Measurements from ENCODE around the gene ZNF511.
"Not testable (repeated sequence)": the region's sequence is repeated elsewhere in the genome, so short reads cannot be mapped to it uniquely, and the experiment has no call there.

ZNF511 gene

GRCh38 chr10:133316732-133317131 lies 8.0 kb downstream of the ZNF511 start:
- DNase-seq: no peak

- DNase-seq: peak; percentile 29
These were observed 9.9 kb downstream of the ZNF511 start for GRCh38 chr10:133318494-133319127.

DNA sequence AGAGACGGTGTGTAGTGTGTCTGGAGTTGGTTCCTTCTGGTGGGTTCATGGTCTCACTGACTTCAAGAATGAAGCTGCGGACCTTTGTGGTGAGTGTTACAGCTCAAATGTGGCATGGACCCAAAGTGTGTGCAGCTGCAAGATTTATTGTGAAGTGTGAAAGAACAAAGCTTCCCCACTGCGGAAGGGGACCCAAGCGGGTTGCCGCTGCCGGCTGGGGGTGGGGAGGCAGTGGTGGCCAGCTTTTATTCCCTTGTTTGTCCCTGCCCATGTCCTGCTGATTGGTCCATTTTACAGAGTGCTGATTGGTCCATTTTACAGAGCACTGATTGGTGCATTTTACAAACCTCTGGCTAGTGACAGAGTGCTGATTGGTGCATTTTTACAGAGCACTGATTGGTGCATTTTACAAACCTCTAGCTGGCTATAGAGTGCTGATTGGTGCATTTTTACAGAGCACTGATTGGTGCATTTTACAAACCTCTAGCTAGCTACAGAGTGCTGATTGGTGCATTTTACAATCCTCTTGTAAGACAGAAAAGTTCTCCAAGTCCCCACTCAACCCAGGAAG lies 12.2 kb downstream of the ZNF511 start:
- not testable (repeated sequence) for DNase-seq

GRCh38 chr10:133322064-133322709 lies 13.5 kb downstream of the ZNF511 start:
- DNase-seq: not testable (repeated sequence)

DNA sequence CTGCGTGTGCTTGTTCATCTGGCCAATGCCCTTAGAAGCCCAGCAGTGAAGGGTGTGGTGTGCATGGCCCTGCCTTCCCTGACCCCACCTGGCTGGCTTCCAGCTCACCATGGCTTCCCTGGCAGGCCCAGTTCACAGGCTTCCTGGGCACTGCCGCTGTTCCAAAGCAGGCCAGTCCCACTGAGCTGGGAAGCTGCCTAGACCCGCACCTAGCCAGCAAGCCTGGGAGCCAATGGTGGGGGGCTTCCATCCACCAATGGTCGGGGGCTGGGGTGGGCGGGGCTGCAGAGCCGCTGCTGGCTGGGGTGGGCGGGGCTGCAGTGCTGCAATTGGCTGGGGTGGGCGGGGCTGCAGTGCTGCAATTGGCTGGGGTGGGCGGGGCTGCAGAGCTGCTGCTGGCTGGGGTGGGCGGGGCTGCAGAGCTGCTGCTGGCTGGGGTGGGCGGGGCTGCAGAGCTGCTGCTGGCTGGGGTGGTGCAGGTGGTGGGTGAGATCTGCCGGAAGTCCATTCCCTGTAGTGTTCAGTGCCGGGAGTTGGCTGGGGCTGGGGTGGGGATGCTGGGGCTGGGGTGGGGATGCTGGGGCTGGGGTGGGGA lies 15.6 kb downstream of the ZNF511 start:
- DNase-seq: no peak

- DNase-seq: no peak
These were observed 16.1 kb downstream of the ZNF511 start for GRCh38 chr10:133324857-133325260.

DNA sequence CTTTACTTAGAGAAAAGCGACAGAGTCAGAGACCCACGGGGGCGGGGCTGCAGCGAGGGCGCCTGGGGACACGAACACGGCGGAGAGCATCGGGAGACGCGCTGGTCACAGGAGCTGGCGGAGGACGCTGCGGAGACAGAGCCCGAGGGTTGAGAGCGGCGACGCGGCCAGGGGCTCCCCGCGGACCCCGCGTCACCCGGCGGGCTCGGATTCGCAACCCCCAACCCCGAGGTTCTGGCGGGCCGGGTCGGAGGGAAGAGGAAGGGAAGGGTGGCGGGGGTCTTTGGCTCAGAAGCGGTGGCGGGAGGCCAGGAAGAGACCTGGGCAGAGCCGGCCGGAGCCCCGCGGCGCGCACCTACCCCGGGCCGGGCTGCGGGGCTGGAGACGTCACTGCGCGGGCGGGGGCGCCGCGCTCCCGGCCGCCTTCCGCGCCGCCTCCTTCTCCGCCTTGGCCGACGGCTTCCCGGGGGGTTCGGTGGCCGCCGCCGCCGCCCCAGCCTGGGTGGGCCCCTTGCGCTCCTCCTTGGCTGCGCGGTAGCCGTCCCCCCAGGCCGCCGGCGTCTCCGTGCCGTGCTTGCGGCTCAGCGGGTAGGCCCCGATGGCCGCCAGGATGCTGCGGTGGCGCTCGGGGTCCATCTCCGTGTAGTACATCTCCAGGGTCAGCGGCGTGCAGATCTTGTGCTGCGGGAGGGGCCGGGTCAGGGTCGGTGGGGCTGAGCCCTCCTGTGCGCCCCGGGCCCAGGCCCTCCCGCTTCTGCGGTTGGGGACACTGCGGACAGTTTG lies 16.9 kb downstream of the ZNF511 start:
- DNase-seq: no peak

DNA sequence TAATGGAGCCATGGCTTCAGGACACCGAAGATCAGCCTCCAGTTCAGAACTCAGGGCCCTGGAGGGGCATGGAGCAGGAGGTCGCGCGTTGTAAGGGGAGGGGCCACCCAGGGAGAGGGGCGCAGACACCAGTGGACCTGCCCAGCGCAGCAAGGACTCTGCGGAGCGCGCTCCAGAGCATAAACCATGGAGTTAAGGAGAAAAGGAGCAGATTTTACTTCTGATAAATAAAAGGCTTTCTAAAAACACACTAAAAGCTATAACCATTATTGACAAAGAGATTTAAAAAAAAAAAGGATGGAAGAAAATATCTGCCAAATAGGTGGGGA lies 17.5 kb downstream of the ZNF511 start:
- DNase-seq: no peak

- DNase-seq: no peak
These were observed 18.3 kb downstream of the ZNF511 start for GRCh38 chr10:133326745-133327650.

GRCh38 chr10:133327651-133328357 lies 19.1 kb downstream of the ZNF511 start:
- DNase-seq: no peak

DNA sequence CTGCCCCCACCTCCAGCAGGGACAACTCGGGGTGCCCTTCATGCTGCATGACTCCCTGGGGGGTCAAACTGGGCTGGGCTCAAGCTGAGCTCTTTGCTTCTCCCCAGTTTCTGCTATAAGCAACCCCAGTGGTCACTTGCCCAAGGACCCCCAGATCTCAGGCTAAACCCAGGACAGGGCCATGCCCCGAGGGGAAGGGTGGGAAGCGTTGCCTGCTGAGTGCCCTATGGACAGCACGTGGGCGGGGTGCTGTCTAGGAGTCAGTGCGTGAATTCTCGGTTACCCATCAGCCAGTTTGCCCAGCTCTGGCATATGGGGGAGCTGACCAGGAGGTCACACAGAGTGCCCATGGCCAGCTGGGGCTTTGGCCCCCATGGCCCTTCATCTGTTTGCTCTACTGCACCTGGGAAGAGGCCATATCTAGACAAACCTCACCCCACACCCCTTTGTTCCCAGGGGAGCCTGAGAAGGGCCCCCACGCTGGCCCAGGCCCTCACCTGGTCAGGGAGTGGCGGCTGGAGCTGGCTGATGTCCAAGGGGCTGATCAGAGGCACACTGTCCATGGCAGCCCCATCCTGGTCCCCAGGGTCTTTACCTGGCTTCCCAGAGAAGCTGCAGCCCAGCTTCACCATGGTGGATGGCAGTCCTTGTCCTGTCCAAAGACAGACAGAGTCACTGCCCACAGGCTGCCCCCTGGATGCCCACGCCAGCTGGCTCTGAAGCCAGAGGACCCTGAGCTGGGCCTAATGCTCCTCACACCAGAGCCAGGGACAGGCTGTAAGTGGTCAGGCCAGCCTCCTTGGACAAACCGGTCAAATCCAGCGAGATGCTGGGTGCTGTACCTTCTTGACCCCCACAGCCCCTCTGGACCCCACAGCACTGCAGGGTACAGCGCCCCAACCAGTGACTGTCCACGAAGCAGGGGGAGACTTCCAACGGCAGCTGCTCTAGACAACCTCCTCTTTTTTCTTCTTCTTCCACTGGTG lies 19.9 kb downstream of the ZNF511 start:
- no peak for DNase-seq

DNA sequence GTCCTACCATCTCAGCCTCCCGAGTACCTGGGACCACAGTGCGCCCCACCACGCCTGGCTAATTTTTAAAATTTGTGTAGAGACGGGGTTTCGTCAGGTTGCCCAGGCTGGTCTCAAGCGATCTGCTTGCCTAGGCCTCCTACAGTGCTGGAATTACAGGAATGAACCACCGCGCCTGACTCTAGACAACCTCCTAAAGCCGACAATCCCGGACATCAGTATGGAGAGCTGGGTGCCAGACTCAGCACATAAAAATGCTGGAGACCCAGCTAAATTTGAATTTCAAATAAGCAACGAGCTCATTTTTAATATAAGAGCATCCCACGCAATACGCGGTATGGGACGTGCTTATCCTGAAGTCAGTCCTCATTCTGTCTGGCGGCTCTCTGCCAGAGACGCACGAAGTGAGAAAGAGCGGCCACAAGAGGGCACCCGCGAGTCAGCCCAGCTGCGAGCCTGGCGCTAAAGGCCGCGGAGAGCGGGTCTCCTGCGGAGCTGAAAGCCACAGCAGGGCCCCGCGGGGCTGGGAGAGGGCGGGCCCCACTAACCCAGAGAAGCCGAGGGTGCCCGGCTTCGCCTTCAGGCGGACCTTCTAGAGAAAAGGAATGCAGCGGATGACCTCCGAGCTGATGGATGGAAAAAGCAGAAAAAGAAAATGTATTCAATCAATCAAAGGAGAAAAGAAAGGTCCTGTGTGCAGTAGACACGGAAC lies 20.9 kb downstream of the ZNF511 start:
- DNase-seq: peak; percentile 86

- no peak for DNase-seq
These were observed 24.4 kb downstream of the ZNF511 start for GRCh38 chr10:133332936-133333699.

DNA sequence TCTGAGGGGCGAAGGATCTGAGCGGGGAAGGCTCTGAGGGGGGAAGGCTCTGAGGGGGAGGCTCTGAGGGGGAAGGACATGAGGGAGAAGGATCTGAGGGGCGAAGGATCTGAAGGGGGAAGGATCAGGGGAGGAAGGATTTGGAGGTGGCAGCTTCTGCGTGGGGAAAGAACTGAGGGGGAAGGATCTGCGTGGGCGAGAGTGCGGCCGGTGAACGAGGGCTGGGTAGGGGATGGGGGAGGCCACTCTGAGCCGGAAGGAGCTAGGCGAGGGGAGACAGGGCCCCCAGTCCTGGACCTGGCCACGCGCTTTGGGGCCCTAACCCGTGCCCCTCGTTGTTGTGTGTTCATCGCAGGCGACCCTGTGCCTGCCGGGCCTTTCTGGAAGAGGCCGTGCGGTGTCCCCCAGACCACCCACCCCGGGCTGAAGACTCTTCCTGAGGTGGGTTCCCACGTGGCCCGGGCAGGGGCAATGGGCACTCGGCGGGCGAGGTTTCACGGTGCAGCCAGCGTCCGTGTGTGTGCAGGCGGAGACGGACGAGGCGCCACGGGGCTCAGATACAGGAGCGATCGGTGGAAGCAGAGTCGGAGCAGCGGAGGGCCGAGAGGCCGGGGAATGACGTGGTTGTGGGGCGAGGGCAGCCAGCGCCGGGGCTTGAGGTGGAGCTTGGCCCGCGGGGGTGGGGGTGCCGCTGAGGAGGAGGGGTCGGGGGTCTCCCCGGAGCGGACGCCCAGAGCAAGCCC lies 26.0 kb downstream of the ZNF511 start:
- no peak for DNase-seq

- DNase-seq: no peak
These were observed 26.8 kb downstream of the ZNF511 start for GRCh38 chr10:133335246-133336117.

DNA sequence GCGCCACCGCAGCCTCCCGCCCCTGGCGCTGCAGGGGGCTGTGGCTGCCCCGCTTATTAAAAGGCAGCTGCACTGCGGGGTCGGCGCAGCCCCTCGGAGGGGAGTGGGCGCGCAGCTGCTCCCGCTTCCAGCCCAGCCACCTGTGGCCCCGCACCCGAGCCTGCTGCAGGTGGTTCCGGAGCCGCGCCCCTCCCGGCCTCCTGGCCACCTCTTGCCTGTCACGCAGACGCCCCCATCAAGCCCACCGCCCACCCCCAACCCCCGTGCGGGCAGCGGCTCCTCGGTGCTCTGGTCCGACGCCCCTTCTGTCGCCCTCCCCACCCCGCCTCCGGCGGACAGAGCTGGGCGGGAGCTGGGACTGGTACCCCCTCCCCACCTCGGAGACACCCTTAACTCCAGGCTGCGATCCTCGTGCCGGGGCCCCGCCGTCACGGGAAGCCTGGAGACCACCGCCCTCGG lies 27.4 kb downstream of the ZNF511 start:
- no peak for DNase-seq
